IMR-90 (cell line): ENCODE measurements around the gene SNX1. TPM values are rescaled to one million over a fixed set of nuclear protein-coding genes. Genes with fewer than 3 reads are reported as not detected.

ENCODE experiments used
- ATAC-seq: fragments of 200-7000 bp; cut with Tn5 transposase; 2 replicates; pipeline ENCODE4 v1.9.1; 2020; ENCODE audit warnings: low read depth, mild to moderate bottlenecking, moderate library complexity
- BruUV-seq: library from RNA; stranded (reverse); fragments of 400-500 nt; replicated peaks from 2 replicates; lab custom pipeline; 2021; lab: Mats Ljungman, UMichigan
- CTCF ChIA-PET: fragments of 300-600 bp; formaldehyde crosslinking; extraction: SDS; loops from one replicate; lab custom pipeline; 2021; ENCODE audit warnings: antibody characterized with exemption; lab: Yijun Ruan, JAX
- POLR2A ChIA-PET: fragments of 300-600 bp; sonication (Branson Sonifier 250); formaldehyde crosslinking; loops from one replicate; lab custom pipeline; 2022; ENCODE audit warnings: antibody characterized with exemption; ENCODE audit not compliant: unreplicated experiment; lab: Charles Lee
- DNase-seq: peaks from one replicate; pipeline ENCODE4 v3.0.0; 2013
- H2AFZ ChIP-seq: replicated peaks from 2 replicates; pipeline ENCODE3; 2013; ENCODE audit warnings: low read length, mild to moderate bottlenecking; ENCODE audit not compliant: poor library complexity
- H2AK5ac ChIP-seq: 2 replicates; pipeline ENCODE4 v1.6.1; 2013; ENCODE audit warnings: low read depth, low read length, inconsistent platforms
- H2AK9ac ChIP-seq: replicated peaks from 2 replicates; pipeline ENCODE3; 2013; ENCODE audit warnings: mild to moderate bottlenecking, low read depth, low read length, moderate library complexity; ENCODE audit not compliant: poor library complexity
- H2BK120ac ChIP-seq: 2 replicates; pipeline ENCODE4 v1.6.1; 2013; ENCODE audit warnings: low read depth, low read length, inconsistent platforms
- H2BK15ac ChIP-seq: 3 replicates; pipeline ENCODE4 v1.6.1; 2013; ENCODE audit warnings: low read depth, low read length, inconsistent platforms
- H2BK20ac ChIP-seq: 2 replicates; pipeline ENCODE4 v1.6.1; 2013; ENCODE audit warnings: low read depth, mild to moderate bottlenecking, inconsistent platforms, low read length, moderate library complexity
- H2BK5ac ChIP-seq: 2 replicates; pipeline ENCODE4 v1.6.1; 2013; ENCODE audit warnings: mild to moderate bottlenecking, low read depth, low read length, inconsistent platforms; ENCODE audit not compliant: poor library complexity, severe bottlenecking
- H3K14ac ChIP-seq: replicated peaks from 2 replicates; pipeline ENCODE4 v1.6.1; 2013; ENCODE audit warnings: low read depth, low read length, inconsistent platforms
- H3K18ac ChIP-seq: 2 replicates; pipeline ENCODE4 v1.6.1; 2013; ENCODE audit warnings: low read depth, low read length, control low read depth
- H3K23ac ChIP-seq: 2 replicates; pipeline ENCODE4 v1.6.1; 2013; ENCODE audit warnings: low read depth, low read length, inconsistent platforms
- H3K27ac ChIP-seq: 2 replicates; pipeline ENCODE4 v1.5.1; 2013; ENCODE audit warnings: mild to moderate bottlenecking, control low read depth, low read length; ENCODE audit not compliant: insufficient read depth
- H3K27me3 ChIP-seq: 2 replicates; pipeline ENCODE4 v1.6.1; 2013; ENCODE audit warnings: low read length; ENCODE audit not compliant: control insufficient read depth, insufficient read depth
- H3K36me3 ChIP-seq: 2 replicates; pipeline ENCODE4 v1.6.1; 2013; ENCODE audit warnings: low read length, mixed read lengths; ENCODE audit not compliant: control insufficient read depth, insufficient read depth
- H3K4ac ChIP-seq: 2 replicates; pipeline ENCODE4 v1.6.1; 2013; ENCODE audit warnings: low read depth, low read length, inconsistent platforms
- H3K4me1 ChIP-seq: 2 replicates; pipeline ENCODE4 v1.6.1; 2013; ENCODE audit warnings: low read length, mixed read lengths; ENCODE audit not compliant: control insufficient read depth, insufficient read depth
- H3K4me2 ChIP-seq: 2 replicates; pipeline ENCODE4 v1.6.1; 2013; ENCODE audit warnings: low read depth, mild to moderate bottlenecking, control low read depth, low read length, moderate library complexity
- H3K4me3 ChIP-seq: 2 replicates; pipeline ENCODE4 v1.5.1; 2013; ENCODE audit warnings: low read depth, mild to moderate bottlenecking, control low read depth, low read length, moderate library complexity; ENCODE audit not compliant: insufficient read depth
- H3K56ac ChIP-seq: 2 replicates; pipeline ENCODE4 v1.6.1; 2013; ENCODE audit warnings: low read length, inconsistent platforms; ENCODE audit not compliant: insufficient read depth; ENCODE audit errors: extremely low read depth
- H3K79me1 ChIP-seq, 2 experiments: 2 replicates each; pipeline ENCODE4 v1.6.1; 2013; ENCODE audit warnings: low read length in 2 of 2, inconsistent platforms in 1 of 2, low read depth in 1 of 2
- H3K9ac ChIP-seq: 2 replicates; pipeline ENCODE4 v1.6.1; 2013; ENCODE audit warnings: low read depth, low read length, control low read depth
- H3K9me1 ChIP-seq: 2 replicates; pipeline ENCODE4 v1.6.1; 2013; ENCODE audit warnings: low read length, inconsistent platforms; ENCODE audit not compliant: insufficient read depth
- H3K9me3 ChIP-seq: 2 replicates; pipeline ENCODE4 v1.6.1; 2013; ENCODE audit warnings: low read length; ENCODE audit not compliant: control insufficient read depth, insufficient read depth
- H4K20me1 ChIP-seq: 2 replicates; pipeline ENCODE4 v1.6.1; 2013; ENCODE audit warnings: low read length, inconsistent platforms; ENCODE audit not compliant: insufficient read depth
- H4K5ac ChIP-seq: 2 replicates; pipeline ENCODE4 v1.6.1; 2013; ENCODE audit warnings: mild to moderate bottlenecking, low read depth, low read length, control low read depth
- H4K8ac ChIP-seq, 2 experiments: 2 replicates each; pipeline ENCODE4 v1.6.1; 2013; ENCODE audit warnings: low read depth in 2 of 2, low read length in 2 of 2, control low read depth in 1 of 2, inconsistent platforms in 1 of 2
- H4K91ac ChIP-seq: 2 replicates; pipeline ENCODE4 v1.6.1; 2013; ENCODE audit warnings: low read depth, low read length, inconsistent platforms; ENCODE audit not compliant: insufficient read depth
- BHLHE40 ChIP-seq: fragments of 150-350 bp; IDR thresholded peaks from 2 replicates; pipeline ENCODE4 v1.6.1; 2016; ENCODE audit warnings: mild to moderate bottlenecking, low read depth, low read length
- CHD1 ChIP-seq: IDR thresholded peaks from 2 replicates; pipeline ENCODE4 v1.6.1; 2012; ENCODE audit warnings: low read depth, low read length, improper control_type of control experiment
- FOS ChIP-seq: fragments of 150-350 bp; IDR thresholded peaks from 2 replicates; pipeline ENCODE4 v1.6.1; 2016; ENCODE audit warnings: low read depth, low read length
- MAZ ChIP-seq: IDR thresholded peaks from 2 replicates; pipeline ENCODE4 v1.6.1; 2012; ENCODE audit warnings: low read depth, mild to moderate bottlenecking, low read length, improper control_type of control experiment, moderate library complexity, borderline replicate concordance
- NFE2L2 ChIP-seq: fragments of 150-350 bp; IDR thresholded peaks from 2 replicates; pipeline ENCODE4 v1.6.1; 2016; ENCODE audit warnings: low read depth, mild to moderate bottlenecking, low read length
- POLR2A ChIP-seq: IDR thresholded peaks from 2 replicates; pipeline ENCODE4 v1.6.1; 2012; ENCODE audit warnings: mild to moderate bottlenecking, low read depth, low read length
- RAD21 ChIP-seq: IDR thresholded peaks from 2 replicates; pipeline ENCODE4 v1.6.1; 2012; ENCODE audit warnings: low read length, improper control_type of control experiment
- RFX5 ChIP-seq: IDR thresholded peaks from 2 replicates; pipeline ENCODE4 v1.8.0; 2012; ENCODE audit warnings: low read depth, mild to moderate bottlenecking, low read length, moderate library complexity
- SMC3 ChIP-seq: fragments of 150-350 bp; IDR thresholded peaks from 2 replicates; pipeline ENCODE4 v1.6.1; 2016; ENCODE audit warnings: low read depth, mild to moderate bottlenecking, antibody characterized with exemption, low read length, moderate library complexity
- WGBS, 2 experiments: methylation state at CpG; one replicate each; pipeline versions ENCODE4 v1.1.5 to v1.1.7; 2013; ENCODE audit warnings: missing lambda C conversion rate in 2 of 2; ENCODE audit not compliant: insufficient read length in 1 of 2; ENCODE audit errors: extremely low coverage in 2 of 2; 5-methylcytosine and 5-hydroxymethylcytosine counted together
- dilution Hi-C: fragments of 300-500 bp; cut with HindIII; formaldehyde crosslinking; loops from one replicate; pipeline ENCODE4 v1.14.3; 2018; ENCODE audit warnings: low sequenced_read_pairs; ENCODE audit not compliant: unreplicated experiment
- in situ Hi-C: fragments of 300-500 bp; cut with MboI; formaldehyde crosslinking; loops from 3 replicates; pipeline ENCODE4 v1.14.3; 2019; ENCODE audit warnings: low sequenced_read_pairs, inconsistent platforms, mixed read lengths
- intact Hi-C: fragments of 100-400 bp; cut with micrococcal nuclease; formaldehyde crosslinking; loops from 2 replicates; pipeline ENCODE4 v1.10.0; 2022
- polyA plus RNA-seq, 3 experiments: library from polyadenylated mRNA; depleted of rRNA; stranded (reverse); fragments of >200 nt; gene quantifications; 2 replicates each; pipeline ENCODE4 v1.2.3, GENCODE V29; 2012; ENCODE audit warnings: low replicate concordance in 1 of 3
- total RNA-seq: library from RNA; depleted of rRNA; stranded (reverse); fragments of >200 nt; gene quantifications from 2 replicates; pipeline ENCODE4 v1.2.3, GENCODE V29; 2012
- TF ChIP-seq, protein P1 (sequence below): fragments of 150-350 bp; IDR thresholded peaks from 2 replicates; pipeline ENCODE4 v1.6.1; 2017; ENCODE audit warnings: mild to moderate bottlenecking, antibody characterized with exemption, low read length, low read depth
- TF ChIP-seq, protein P2 (sequence below): fragments of 150-350 bp; IDR thresholded peaks from 2 replicates; pipeline ENCODE4 v1.6.1; 2016; ENCODE audit warnings: low read depth, mild to moderate bottlenecking, low read length, moderate library complexity, borderline replicate concordance
- TF ChIP-seq, protein P3 (sequence below): conservative IDR thresholded peaks from 2 replicates; pipeline ENCODE4 v1.5.1; 2012; ENCODE audit warnings: mild to moderate bottlenecking, low read depth, low read length, improper control_type of control experiment

The SNX1 gene
- total and polyA plus RNA-seq, 2 of the 4 experiments (the other 2 are of a cell fraction): 35.3 to 72.3 TPM

DNA sequence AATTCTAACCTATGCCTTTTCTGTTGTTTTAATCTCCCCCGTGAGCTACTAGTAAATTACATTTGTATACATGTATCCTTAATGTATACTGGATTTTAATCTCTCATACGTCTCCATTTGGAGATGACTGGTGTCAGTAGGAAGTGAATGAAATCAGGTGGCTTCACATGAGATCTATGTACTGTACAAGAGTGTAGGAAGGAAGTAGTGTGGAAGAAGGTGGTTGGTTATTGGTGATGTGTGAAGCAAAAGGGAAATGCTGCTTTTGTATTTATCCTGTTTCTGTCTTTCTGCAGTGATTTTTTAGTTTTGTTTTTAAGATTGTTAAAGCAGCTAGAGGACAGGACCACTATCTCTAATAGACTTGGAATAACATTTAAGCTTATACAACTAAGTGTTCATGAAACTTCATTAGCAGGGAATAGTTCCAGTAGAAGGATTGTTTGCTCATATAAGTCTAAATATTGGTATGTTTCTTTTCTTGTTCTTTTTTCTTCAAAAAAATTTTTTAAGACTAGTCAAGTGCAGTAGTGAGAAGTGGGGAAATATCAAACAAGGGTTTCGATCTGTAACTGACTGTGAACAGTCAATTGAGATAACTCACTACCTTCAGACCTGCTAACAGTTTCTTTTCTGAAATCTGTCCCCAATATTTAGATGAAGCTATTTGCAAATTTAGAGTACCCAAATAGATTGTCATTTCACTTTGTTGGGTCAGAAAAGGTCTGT is 15.3 kb downstream of the SNX1 start:
- Histone ChIP-seq H3K4me3 (no peak overlapping the region), H4K20me1 (peaks cover 37% of the 10 kb centered on the region; the same call in 1 of the 2 replicates), H2BK5ac (no peak overlapping the region), H3K56ac (no peak overlapping the region), H4K91ac (no peak overlapping the region), H3K9me1 (peaks cover 11% of the 10 kb centered on the region), H3K79me1 (peaks cover 45 to 63% of the 10 kb centered on the region in 2 experiments), H3K4ac (no peak overlapping the region), H3K9ac (no peak overlapping the region), H2BK20ac (no peak overlapping the region), H3K27me3 (no peaks in the 10 kb centered on the region), H3K4me2 (no peak overlapping the region), H2AK9ac (no peak overlapping the region), H3K9me3 (no peaks in the 10 kb centered on the region), H3K23ac (no peak overlapping the region), H2BK120ac (no peak overlapping the region), H3K4me1 (peaks cover 4% of the 10 kb centered on the region), H4K8ac (no peak overlapping the region), H3K18ac (no peak overlapping the region), H3K27ac (no peak overlapping the region), H2BK15ac (no peak overlapping the region), H3K36me3 (peaks cover 16% of the 10 kb centered on the region), H2AK5ac (no peak overlapping the region), H4K5ac (no peak overlapping the region), H2AFZ (no peak overlapping the region), H3K14ac (no peak overlapping the region)
- ChIA-PET POLR2A (interaction anchor here (1.5 kb wide), 1 partner anchor 17 kb away, joined by 3 read pairs; the partner anchor contains the start of gene CIAO2A), CTCF (interaction anchor here (1.3 kb wide), 1 partner anchor 14 kb away, joined by 5 read pairs; no protein-coding TSS in a partner anchor)
- ATAC-seq (no peak), DNase-seq (no peak)
- dilution Hi-C loops (no loop called here), in situ Hi-C loops (no loop called here), intact Hi-C loops (loop anchor here (5.0 kb wide), 1 partner anchor 36 kb away; no protein-coding TSS in a partner anchor)
- BruUV-seq: no TSS peak
- TF ChIP-seq FOS (no peak), MAZ (no peak), RAD21 (no peak), NFE2L2 (no peak), RFX5 (no peak), BHLHE40 (no peak), CHD1 (no peak), SMC3 (no peak), POLR2A (no peak)
- TF ChIP-seq, protein P1, sequence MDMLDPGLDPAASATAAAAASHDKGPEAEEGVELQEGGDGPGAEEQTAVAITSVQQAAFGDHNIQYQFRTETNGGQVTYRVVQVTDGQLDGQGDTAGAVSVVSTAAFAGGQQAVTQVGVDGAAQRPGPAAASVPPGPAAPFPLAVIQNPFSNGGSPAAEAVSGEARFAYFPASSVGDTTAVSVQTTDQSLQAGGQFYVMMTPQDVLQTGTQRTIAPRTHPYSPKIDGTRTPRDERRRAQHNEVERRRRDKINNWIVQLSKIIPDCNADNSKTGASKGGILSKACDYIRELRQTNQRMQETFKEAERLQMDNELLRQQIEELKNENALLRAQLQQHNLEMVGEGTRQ: no peak
- TF ChIP-seq, protein P2, sequence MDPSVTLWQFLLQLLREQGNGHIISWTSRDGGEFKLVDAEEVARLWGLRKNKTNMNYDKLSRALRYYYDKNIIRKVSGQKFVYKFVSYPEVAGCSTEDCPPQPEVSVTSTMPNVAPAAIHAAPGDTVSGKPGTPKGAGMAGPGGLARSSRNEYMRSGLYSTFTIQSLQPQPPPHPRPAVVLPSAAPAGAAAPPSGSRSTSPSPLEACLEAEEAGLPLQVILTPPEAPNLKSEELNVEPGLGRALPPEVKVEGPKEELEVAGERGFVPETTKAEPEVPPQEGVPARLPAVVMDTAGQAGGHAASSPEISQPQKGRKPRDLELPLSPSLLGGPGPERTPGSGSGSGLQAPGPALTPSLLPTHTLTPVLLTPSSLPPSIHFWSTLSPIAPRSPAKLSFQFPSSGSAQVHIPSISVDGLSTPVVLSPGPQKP: no peak
- TF ChIP-seq, protein P3, sequence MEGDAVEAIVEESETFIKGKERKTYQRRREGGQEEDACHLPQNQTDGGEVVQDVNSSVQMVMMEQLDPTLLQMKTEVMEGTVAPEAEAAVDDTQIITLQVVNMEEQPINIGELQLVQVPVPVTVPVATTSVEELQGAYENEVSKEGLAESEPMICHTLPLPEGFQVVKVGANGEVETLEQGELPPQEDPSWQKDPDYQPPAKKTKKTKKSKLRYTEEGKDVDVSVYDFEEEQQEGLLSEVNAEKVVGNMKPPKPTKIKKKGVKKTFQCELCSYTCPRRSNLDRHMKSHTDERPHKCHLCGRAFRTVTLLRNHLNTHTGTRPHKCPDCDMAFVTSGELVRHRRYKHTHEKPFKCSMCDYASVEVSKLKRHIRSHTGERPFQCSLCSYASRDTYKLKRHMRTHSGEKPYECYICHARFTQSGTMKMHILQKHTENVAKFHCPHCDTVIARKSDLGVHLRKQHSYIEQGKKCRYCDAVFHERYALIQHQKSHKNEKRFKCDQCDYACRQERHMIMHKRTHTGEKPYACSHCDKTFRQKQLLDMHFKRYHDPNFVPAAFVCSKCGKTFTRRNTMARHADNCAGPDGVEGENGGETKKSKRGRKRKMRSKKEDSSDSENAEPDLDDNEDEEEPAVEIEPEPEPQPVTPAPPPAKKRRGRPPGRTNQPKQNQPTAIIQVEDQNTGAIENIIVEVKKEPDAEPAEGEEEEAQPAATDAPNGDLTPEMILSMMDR: no peak
- WGBS, 2 experiments: no CpG with 5 or more reads among the region's 3 CpGs
